CD4-positive, alpha-beta T cell treated with Interleukin-6 for 4 hours (primary cell): Measurements from ENCODE around the gene TCF7L1.
"Not testable (repeated sequence)": the region's sequence is repeated elsewhere in the genome, so short reads cannot be mapped to it uniquely, and the experiment has no call there.

ENCODE experiments used
- DNase-seq: peaks from one replicate; pipeline ENCODE4 v3.0.0-alpha.2; 2020; ENCODE audit warnings: mixed read lengths

The TCF7L1 gene

GRCh38 chr2:85185431-85185940 is 52.3 kb downstream of the TCF7L1 start:
- DNase-seq = no peak

DNA sequence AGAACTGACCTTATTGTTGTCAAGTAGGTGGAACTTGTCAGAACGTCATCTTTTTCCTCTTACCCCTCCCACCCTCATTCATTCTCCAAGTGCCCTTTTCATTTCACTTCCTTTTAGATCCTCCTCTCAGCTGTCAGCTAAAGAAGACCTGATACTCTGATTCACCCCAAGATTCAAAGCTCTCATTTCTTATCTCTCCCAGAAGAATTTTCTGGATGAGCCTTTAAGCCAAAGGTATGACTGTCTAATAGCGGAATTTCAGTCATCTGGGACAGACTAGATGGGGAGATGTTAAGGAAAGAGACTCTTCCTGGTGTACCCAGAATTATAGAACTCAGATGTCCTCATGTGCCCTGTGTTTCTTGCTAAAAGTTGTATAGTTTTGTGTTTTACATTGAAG is 53.9 kb downstream of the TCF7L1 start:
- no peak for DNase-seq

GRCh38 chr2:85188852-85189251 is 55.7 kb downstream of the TCF7L1 start:
- no peak for DNase-seq

GRCh38 chr2:85189606-85190270 is 56.5 kb downstream of the TCF7L1 start:
- no peak for DNase-seq

DNA sequence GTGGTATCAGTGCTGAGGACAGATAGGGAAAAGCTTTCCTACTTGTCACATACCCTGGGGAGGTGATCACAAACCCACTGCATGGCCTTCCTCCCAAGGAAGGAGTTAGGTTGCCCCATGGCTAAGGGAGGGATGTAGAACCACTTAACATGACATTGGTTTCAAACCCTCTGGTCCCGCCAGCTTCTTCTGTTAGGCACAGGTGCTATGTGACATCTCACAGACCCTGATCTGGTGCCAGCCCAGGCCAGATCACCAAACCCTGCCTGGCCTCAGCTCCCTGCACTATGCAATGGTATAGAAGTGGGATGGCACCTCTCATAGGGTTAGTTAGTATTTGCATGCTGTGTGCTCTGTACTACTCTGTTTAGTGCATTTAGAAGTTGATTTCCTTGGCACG is 58.0 kb downstream of the TCF7L1 start:
- DNase-seq = no peak

DNA sequence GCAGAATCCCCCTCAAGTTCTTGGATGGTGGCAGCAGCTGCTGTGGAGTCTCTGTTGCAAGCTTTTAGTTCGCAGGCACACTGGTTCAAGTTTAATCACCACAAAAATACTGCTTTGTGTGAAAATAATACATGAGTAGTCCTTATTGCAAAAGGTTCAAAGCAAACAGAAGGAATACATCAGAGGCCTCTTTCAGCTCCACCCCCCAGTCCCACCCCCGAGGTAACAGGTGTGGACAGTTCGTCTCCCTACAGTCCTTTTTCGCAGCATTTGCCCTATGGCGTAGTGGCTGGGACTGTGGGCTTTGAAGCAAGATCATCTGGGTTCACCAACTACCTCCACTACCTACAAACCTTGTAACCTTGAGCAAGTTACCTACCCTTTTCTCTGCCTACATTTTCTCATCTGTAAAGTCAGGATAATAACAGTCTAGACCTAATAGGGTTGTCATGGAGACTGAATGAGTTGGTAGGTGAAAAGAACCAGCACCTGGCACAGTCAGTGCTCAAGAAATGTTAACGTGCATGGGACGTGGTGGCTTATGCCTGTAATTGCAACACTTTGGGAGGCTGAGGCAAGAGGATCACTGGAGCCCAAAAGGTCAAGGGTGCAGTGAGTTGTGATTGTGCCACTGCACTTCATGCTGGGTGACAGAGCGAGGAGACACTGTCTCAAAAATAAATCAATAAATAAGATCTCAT is 61.7 kb downstream of the TCF7L1 start:
- DNase-seq = no peak

DNA sequence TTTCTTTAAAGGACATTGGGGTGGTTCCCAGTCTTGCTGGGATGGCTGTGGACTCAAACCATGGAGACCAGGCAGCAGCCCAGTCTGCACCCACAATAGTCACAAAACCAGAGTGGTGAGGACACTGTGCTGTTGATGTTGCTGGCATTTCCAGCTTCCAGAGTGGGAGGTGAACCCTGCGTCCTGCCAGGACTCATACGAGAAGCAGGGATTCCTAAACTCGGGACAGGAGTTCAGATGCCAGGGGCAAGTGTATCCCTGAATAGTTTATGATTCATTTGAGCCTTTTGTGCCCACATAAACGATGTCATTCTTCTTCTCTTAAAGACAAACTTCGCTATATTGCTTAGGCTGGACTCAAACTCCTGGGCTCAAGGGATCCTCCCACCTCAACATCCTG is 62.8 kb downstream of the TCF7L1 start:
- DNase-seq = no peak

GRCh38 chr2:85199698-85200097 is 66.5 kb downstream of the TCF7L1 start:
- no peak for DNase-seq

DNA sequence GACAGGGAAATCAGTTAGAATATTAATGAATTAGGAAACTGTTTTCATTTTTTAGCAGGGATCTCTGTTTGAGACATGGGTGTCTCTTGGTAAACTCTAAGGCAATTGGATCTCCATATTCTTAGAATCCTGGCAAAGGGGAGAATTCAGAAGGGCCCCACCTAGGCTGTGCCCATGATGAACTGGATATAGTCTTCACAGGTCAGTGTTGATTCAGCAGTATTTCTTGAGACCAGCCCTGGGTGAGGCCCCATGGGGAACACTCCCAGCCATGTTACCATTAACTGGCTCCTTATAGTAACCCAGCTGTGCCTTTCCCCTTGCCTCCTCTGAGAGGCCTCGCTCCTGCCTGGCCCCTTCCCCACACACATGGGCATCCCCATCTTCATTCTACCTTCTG is 76.7 kb downstream of the TCF7L1 start:
- no peak for DNase-seq

GRCh38 chr2:85210511-85210910 is 77.3 kb downstream of the TCF7L1 start:
- no peak for DNase-seq

- DNase-seq = not testable (repeated sequence)
These were observed 78.4 kb downstream of the TCF7L1 start for GRCh38 chr2:85211606-85212005.

DNA sequence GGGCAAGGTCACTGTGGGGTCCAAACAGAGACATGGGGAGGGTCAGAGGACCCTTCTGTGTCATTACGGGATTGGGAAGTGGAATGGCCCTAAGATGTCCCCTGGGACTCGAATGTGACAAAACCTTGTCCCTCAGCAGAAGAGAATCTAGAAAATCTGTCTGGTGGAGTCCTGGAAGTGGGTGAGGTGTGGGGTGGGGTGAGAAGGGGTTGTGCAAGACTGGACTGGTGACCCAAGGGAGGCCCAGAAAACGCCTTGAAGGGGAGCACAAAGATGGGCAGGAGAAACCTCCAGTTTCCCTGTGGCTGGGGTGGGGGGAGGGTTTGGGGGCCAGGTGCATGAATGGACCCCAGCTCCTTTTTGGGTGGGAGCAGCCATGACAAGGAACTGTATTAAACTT is 79.6 kb downstream of the TCF7L1 start:
- no peak for DNase-seq

DNA sequence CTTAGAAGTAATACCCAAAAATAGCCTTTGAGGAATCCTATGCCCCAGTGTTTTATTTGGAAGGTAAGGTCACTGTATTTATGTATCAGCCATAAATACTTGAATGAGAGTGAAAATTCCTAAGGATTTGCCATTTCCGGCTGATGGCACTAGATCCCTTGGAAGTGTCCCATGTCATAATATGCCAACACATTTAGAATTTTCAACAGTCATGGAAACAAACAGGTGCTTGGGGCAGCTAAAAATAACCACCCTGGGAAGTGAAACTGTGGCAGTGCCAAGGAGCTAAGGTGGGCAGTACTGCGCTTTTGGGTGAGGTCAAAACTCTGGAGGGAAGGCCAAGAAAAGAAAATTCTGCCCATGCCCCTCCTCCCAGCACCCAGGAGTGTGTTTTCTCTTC is 80.2 kb downstream of the TCF7L1 start:
- no peak for DNase-seq

DNA sequence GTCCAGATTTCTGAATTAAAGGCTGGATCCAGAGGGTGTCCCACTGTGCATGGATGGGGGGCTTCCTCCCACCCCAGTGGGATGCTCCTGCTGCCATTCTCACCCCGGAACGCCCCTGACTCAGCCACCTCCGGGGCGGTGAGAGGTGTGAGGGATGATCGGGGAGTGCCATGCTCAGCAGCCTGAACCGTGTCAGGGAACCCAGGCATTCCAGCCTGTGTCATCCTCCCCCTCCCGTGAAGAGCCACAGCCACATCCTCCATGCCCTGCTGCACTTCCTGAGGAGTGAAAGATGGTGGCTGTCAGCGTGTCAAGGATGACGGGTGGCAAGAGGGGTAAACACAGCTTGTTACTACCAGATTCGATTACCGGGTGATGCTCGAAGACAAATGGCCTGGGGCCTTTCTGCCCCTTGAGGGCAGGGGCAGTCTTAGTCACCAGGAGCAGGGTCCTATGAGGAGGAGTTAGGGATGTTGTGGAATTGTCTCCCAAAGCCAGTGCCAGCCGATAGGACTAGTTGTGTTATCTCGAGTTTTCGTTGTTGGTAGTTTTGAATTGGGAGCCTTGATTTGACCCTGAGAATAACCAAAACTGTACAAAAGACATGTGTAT is 80.8 kb downstream of the TCF7L1 start:
- no peak for DNase-seq

GRCh38 chr2:85215081-85215447 is 81.9 kb downstream of the TCF7L1 start:
- DNase-seq = no peak

DNA sequence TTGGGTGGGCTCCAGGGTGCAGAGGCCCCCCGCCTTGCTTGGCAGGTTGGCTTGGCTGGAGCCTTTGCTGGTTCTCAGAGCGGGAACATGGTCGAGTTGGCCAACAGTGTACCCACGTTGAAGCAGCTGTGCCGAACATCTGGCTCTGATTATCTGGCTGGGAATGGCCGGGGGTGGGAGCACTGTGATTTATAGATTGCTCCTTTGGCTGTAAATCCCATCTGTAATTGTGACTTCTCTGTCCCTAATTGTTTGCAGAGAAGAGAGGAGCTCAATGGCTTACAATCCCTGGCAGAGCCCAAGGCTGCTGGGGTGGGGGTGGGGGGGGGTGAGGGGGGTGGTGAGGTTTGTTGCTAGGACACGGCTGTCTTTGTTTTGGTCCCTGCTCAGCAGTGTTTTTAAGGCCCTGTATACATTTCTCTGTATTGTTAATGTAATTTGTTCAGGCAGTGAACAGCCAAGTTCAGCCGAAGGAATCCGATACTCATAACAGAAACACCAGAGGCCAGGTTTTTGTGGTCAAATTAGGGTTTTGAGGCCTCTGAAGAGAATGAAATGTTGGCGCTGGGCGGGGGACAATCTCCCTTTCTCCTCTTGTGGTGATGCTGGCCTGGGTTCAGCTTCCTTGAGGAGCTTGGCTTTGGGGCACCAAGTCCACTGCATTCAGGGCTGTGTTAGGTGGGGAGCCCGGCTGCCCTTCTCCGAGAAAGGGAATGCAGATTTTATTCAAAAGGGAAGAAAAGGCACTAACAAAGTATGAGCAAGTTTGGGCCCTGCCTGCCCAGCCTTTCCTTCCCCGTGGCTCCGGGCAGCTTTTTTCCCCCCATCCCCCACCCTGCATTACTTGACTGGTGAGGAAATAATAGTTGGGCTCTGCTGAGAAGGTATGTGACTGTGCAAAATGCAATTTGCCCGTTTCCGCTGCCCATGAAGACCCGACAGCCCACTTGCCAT is 82.5 kb downstream of the TCF7L1 start:
- DNase-seq = no peak

GRCh38 chr2:85216927-85217326 is 83.7 kb downstream of the TCF7L1 start:
- no peak for DNase-seq

DNA sequence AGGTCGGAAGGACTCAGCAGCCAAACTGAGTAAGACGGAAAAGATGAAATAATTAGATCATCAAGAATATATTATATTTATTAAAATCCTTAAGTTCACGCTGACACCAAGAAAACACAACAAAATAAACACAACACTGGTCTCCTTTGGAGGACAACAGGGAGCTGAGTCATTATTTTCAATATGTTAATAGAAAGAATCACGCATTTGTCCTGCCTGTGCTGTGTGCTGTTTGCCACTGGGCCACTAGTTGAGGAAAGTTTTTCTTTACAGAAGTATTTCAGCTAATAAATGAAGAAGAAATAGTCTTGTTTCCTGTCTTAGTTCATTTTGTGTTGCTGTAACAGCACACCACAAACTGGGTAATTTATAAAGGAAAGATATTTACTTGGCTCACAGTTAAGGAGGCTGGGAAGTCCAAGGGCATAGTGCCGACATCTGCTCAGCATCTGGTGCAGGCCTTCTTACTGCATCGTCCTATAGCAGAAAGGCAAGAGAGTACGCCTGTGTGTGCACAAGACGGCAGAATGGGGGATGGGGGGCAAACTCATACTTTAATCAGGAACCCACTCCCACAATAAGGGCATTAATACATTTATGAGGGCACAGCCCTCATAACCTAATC is 88.0 kb downstream of the TCF7L1 start:
- DNase-seq = no peak

DNA sequence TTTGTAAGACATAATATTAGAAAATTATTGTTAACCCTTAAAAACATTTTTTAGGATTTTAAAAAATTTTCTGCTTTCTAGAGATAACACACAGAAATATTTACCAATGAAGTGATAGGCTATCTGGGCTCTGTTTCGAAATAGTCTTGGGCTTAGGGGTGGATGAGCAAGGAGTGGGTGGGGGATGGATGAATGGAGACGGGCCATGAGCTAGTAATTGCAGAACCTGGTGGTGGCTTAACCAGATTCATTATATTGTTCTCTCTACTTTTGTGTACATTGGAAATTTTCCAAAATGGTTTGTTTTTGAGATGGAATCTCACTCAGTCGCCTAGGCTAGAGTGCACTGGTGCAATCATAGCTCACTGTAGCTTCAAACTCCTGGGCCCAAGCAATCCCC is 89.6 kb downstream of the TCF7L1 start:
- DNase-seq = no peak

DNA sequence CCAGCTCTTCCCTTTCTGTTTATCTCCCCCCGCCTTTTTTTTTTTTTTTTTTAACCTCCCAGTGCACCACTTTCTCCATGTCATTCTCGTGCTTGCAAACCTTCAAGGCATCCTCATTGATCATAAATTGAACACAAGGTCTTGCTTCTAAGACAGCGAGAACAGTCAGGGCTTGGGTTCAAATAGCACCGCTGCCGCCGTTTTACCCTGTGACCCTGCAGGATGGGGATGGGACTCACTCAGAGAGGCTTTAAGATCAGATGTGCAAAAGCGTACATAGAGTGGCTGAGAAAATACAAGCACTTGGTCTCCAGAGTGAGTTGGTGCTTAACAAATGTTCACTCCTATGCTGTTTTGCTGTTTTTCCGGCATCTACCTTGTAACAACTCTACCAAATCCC is 93.6 kb downstream of the TCF7L1 start:
- DNase-seq = no peak

DNA sequence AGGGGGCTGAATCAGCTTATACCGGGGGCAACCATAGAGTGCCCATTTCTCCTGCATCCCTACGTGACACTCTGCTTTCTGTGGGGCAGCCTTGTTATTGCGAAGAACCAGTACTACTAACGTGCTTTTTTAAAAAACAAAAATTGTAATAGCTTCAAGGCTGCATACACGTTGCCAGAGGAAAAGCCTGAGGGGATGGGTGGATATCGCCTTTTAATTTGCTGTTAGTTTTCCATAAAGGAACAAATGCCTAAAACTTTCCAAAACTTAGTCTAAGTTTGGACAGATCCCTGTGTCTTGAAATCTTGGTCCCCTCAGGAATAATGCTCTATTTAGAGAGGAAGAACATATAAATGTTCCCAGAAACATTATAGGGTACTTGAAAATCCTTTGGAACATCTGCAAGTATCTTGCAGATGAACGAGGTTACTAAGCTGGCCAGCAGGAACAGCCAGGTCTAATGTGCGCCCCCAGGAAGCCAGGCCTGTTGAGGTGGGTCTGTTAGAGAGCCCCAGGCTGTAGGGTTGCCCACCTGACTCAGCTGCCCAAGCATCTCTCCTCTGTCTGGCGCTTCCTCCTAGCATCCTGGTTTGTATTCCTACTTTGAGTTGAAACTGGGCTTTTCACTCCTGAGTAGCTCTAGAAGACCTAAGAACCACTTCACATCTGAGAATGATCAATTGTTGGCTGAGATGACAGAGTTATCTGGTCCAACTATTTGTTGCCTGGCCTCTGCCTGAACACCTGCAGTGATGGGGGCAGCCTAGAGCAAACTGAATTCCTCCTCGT is 97.7 kb downstream of the TCF7L1 start:
- no peak for DNase-seq

GRCh38 chr2:85231468-85231805 is 98.2 kb downstream of the TCF7L1 start:
- DNase-seq = no peak
